Lower leg skin (tissue), 3 donors: ENCODE results near the gene LEMD2.

Source experiments
- POLR2A ChIP-seq, 2 donors: fragments of 450-650 bp; IDR thresholded peaks; one replicate each; pipeline ENCODE4 v1.6.1; 2016 to 2017; ENCODE audit warnings: antibody characterized with exemption in 2 of 2, mild to moderate bottlenecking in 1 of 2, moderate library complexity in 1 of 2
- TF ChIP-seq, protein P1 (sequence below), 3 donors: fragments of 450-650 bp; IDR thresholded peaks; one replicate each; pipeline ENCODE4 v1.5.1; 2016; ENCODE audit warnings: antibody characterized with exemption in 3 of 3, mild to moderate bottlenecking in 3 of 3, moderate library complexity in 2 of 3

- TF ChIP-seq, protein P1, sequence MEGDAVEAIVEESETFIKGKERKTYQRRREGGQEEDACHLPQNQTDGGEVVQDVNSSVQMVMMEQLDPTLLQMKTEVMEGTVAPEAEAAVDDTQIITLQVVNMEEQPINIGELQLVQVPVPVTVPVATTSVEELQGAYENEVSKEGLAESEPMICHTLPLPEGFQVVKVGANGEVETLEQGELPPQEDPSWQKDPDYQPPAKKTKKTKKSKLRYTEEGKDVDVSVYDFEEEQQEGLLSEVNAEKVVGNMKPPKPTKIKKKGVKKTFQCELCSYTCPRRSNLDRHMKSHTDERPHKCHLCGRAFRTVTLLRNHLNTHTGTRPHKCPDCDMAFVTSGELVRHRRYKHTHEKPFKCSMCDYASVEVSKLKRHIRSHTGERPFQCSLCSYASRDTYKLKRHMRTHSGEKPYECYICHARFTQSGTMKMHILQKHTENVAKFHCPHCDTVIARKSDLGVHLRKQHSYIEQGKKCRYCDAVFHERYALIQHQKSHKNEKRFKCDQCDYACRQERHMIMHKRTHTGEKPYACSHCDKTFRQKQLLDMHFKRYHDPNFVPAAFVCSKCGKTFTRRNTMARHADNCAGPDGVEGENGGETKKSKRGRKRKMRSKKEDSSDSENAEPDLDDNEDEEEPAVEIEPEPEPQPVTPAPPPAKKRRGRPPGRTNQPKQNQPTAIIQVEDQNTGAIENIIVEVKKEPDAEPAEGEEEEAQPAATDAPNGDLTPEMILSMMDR (IDR thresholded peaks at IDR 0.05), result no peak
- TF ChIP-seq POLR2A (IDR thresholded peaks at IDR 0.05), result no peak
These were observed 1.5 kb downstream of the LEMD2 start for GRCh38 chr6:33787346-33787953.
